ENCODE results near the gene AFF1.

- TF ChIP-seq EZH2 (IDR thresholded peaks at IDR 0.05; ENCODE audit: insufficient read depth, low read length): no peak
- TF ChIP-seq CTCF (IDR thresholded peaks at IDR 0.05; ENCODE audit: insufficient read depth, low read depth, low read length): no peak
These were observed 79.5 kb downstream of the AFF1 start for GRCh38 chr4:87014284-87014782.
